CD4-positive, alpha-beta T cell treated with Interleukin-6 at 100 ng/mL for 8 hours (primary cell): ENCODE results near the gene TTLL1.
"Not testable (repeated sequence)": the region's sequence is repeated elsewhere in the genome, so short reads cannot be mapped to it uniquely, and the experiment has no call there.

ENCODE experiments used
- DNase-seq: peaks from one replicate; pipeline ENCODE4 v3.0.0-alpha.2; 2020; ENCODE audit warnings: mixed read lengths, low spot score

TTLL1 gene

GRCh38 chr22:43013355-43014315, 75.6 kb downstream of the TTLL1 start:
- DNase-seq: no peak

- DNase-seq: no peak
Observed at GRCh38 chr22:43012390-43012789, 76.8 kb downstream of the TTLL1 start.

- no peak for DNase-seq
Observed at GRCh38 chr22:43011079-43011478, 78.1 kb downstream of the TTLL1 start.

- no peak for DNase-seq
Observed at GRCh38 chr22:43009444-43009843, 79.7 kb downstream of the TTLL1 start.

- DNase-seq: no peak
Observed at GRCh38 chr22:43008921-43009320, 80.3 kb downstream of the TTLL1 start.

- no peak for DNase-seq
Observed at GRCh38 chr22:43008509-43008908, 80.7 kb downstream of the TTLL1 start.

GRCh38 chr22:43007519-43008102, 81.6 kb downstream of the TTLL1 start:
- no peak for DNase-seq

- no peak for DNase-seq
Observed at GRCh38 chr22:43006753-43007152, 82.4 kb downstream of the TTLL1 start.

GRCh38 chr22:43006016-43006505, 83.1 kb downstream of the TTLL1 start:
- DNase-seq: no peak

- no peak for DNase-seq
Observed at GRCh38 chr22:43005106-43005505, 84.1 kb downstream of the TTLL1 start.

GRCh38 chr22:43004362-43005035, 84.7 kb downstream of the TTLL1 start:
- no peak for DNase-seq

- DNase-seq: no peak
Observed at GRCh38 chr22:43002202-43002586, 87.0 kb downstream of the TTLL1 start.

GRCh38 chr22:43001271-43002201, 87.7 kb downstream of the TTLL1 start:
- DNase-seq: no peak

- no peak for DNase-seq
Observed at GRCh38 chr22:43000441-43001175, 88.6 kb downstream of the TTLL1 start.

GRCh38 chr22:42997582-42998090, 91.6 kb downstream of the TTLL1 start:
- DNase-seq: no peak

- DNase-seq: no peak
Observed at GRCh38 chr22:42996646-42997365, 92.4 kb downstream of the TTLL1 start.

- not testable (repeated sequence) for DNase-seq
Observed at GRCh38 chr22:42995654-42996053, 93.5 kb downstream of the TTLL1 start.

GRCh38 chr22:42994917-42995562, 94.2 kb downstream of the TTLL1 start:
- DNase-seq: no peak

GRCh38 chr22:42994276-42994916, 94.8 kb downstream of the TTLL1 start:
- DNase-seq: no peak
